HG02840 (cell line): ENCODE data around the gene ARL5C.

Experiments used
- ATAC-seq: cut with Tn5 transposase; IDR thresholded peaks from one replicate; pipeline ENCODE4 v1.9.1; 2021; ENCODE audit warnings: mild to moderate bottlenecking, moderate library complexity, moderate number of reproducible peaks; ENCODE audit not compliant: unreplicated experiment, low FRiP score

ARL5C gene, protein sequence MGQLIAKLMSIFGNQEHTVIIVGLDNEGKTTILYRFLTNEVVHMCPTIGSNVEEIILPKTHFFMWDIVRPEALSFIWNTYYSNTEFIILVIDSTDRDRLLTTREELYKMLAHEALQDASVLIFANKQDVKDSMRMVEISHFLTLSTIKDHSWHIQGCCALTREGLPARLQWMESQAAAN

GRCh38 chr17:39165841-39166349 is at the start of gene ARL5C:
TSS of gene ARL5C (minus strand) at chr17:39166161. CDS start at chr17:39165760, 401 bp downstream.
- no peak for ATAC-seq

GRCh38 chr17:39213852-39214251 is 47.9 kb upstream of the ARL5C start:
- ATAC-seq: no peak

GRCh38 chr17:39212841-39213480 is 47.0 kb upstream of the ARL5C start:
- no peak for ATAC-seq

DNA sequence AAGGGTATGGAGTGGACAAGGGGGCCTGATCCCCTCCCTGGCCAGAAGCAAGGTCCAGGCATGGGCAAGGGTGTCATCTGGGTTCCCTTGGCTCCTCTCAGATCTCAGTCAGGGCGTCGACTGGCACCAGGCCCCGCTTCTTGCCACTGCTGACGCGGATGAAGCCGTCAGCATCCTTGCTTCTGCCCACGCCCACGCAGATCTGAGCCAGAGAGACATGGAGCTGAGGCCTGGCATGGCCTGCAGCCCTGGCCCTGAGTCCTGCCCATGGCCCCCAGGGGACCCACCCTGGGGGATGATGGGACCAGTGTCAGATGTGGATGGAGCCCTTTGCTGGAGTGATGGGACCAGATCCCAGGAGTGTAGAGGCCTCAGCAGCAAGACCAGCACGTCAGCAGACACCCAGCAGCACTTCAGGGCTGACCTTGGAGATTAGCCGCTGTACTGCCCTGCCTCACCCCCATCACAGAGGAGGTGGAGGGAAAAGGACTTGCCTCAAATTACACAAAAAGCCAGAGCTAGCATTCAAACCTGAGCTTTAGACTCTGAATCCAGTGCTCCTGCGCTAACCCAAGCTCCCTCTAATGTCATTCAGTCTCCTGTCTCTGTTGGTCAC is 46.3 kb upstream of the ARL5C start:
- no peak for ATAC-seq

GRCh38 chr17:39210093-39210434 is 44.1 kb upstream of the ARL5C start:
- no peak for ATAC-seq

DNA sequence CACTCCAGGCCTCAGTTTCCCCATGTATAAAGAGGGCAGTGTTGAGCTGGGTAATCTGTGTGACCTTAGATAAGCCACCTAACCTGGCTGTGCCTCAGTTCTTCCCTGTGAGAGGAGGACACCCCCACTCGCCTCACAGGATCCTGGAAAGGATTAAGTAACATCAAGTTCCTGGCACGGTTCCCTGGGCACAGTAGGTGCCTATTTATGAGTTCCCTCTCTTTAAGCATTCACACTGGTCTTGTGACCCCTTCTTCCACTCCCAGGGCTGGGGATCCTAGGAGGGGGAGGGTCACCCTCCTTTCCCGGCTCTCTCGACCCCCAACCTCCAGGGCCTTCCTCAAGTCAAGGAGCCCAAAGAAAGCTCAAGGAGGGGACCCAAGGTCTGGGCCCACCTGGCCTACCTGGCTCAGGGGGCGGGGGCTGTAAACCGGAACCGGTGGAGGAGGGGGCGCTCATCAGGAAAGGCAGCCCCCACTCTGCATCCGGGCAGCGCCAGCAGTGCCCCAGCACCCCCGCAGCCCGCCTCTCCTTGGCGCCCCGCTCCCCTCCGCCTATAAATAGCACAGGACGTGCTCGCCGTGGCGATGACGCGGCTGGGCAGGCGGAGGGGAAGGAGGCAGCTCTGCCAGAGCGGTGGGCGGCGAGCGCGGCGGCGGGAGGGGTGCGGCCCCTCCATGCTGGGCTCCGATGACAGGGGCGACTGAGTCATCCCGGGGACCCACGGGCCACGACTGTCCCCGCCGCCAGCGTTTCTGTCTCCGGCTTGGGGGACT is 43.5 kb upstream of the ARL5C start:
- ATAC-seq: no peak

GRCh38 chr17:39208893-39209292 is 42.9 kb upstream of the ARL5C start:
- no peak for ATAC-seq

DNA sequence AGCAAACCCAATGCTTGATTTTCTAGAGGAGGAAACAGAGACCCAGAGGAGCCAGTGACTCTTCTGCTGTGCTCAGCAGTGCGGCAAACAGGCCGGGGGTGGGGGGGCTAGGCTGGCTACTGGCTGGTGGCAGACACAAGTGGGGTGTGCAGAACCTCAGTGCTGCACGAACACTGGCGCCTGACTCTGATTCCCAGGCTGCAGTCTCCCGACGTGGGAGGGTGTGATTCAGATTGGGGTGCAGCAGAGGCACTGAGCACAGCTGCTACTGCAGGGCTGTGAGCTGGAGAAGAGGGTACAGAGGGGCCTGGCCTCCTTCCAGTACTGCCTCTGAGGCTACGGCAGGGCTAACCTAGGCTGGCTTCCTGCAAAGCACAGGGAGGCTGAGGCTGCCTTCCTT is 42.2 kb upstream of the ARL5C start:
- no peak for ATAC-seq

GRCh38 chr17:39205112-39205526 is 39.2 kb upstream of the ARL5C start:
- no peak for ATAC-seq

DNA sequence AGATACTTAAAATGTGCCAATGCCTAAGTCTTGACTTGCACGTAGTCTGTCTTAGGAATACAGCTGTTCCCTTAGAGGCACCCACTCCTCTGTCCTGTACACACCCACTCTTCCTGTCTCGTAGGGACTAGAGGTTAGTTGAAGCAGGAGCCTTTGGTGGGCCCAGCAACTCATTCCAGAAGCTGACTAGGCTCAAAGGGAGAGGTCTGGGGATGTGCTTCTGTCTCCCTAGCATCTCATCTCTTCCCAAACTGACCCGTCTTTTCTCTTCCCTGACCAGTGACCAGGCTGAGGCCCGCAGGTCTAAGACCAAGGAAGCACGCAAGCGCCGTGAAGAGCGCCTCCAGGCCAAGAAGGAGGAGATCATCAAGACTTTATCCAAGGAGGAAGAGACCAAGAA is 38.3 kb upstream of the ARL5C start:
- ATAC-seq: no peak

- no peak for ATAC-seq
These were observed 35.1 kb upstream of the ARL5C start for GRCh38 chr17:39200957-39201510.

DNA sequence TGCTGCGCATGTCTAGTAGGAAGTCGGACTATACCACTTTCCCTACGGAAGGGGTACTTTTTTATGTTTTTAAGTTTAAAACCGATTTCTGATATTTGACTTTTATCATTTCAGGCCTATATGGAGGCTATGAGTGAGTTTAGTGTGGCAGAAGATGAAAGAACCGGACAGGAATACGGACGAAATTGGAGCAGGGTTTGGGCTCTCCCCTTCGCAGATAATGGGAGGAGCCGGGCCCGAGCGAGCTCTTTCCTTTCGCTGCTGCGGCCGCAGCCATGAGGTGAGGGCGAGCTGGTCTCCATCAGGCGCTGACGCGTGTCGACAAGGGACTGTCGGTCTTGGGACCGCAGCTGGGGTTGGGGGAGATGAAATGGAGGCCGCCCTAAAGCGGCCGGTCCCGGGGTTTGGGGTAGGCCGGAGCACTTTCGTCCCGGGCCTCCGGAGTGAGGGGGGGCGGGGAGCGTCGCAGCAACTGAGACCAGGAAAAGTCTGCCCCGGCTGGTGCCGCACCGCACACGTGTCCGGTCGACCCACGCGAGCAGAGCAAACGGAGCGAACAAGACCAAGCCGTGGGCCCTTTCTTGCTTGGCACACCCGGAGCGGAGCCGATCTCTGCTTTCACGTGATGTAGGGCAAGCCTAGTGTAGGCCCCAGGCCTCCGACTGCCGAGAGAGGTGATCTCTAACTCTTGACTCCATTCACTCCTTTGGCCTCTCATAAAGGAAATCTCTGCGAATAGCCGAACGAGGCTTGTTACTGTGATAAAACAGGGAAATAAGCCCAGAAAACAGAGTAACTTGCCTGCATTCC is 34.3 kb upstream of the ARL5C start, which contains the start of gene RPL19:
RPL19 (plus strand) TSS at position 214 of the 810 bp plus-strand sequence; CDS start at position 276, 62 bp downstream.
- peak; percentile 69 for ATAC-seq

GRCh38 chr17:39199820-39200069 is 33.8 kb upstream of the ARL5C start:
- peak; percentile 73 for ATAC-seq

DNA sequence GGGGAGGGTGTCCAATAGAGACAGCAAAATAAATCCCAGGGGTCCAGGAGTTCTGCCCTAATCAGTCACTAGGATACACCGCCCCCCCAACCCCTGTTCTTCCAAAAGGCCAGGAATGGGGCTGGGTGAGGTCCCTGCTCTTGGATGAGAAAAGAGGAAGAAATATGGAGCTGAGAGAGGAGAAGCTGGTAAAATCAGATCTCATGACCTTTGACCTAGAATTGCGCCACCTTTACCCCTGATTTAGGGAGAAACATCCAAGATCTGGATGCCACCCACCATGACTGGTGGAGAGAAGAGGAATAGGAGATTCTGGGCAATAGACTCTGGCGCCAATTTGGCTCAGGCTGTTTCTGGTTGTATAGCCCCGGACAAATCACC is 32.2 kb upstream of the ARL5C start:
- ATAC-seq: no peak

DNA sequence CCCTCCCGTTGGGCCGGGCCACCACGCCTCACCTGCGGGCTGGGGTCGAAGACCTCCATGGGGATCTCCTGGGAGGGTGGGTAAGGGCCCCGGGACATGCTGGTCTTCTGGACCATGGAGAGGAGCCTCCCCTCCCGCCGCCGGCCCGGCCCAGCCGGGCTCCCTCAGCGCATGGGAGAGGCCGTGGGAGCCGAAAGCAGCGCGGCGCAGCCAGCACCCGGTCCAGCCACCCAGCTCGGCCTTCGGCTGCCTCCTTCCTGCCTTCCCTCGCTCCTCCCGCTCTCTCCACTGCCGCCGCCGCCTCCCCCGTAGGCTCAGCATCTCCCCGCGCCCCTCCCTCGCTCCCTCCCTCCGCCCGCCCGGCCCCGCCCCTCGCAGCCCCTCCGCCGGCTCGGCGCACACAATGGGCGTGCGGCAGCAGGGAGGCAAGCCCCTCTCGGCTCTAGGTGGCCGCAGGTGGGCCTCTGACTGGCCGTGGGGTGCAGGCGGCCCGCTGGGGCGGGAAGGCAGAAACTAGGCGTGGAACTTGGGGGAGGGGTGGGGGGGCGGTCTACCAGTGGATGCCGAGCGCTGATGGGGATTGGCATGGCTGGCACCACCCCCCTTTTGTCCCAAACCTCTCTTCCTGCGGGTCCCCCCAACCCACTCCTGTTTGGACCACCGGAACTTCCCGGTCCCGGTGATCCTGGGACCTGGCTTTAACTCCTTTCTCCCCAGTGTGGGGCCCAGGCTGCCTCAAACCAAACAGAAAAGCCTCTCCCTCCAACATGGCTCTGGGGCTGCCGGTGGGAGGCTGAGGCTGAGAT is 31.6 kb upstream of the ARL5C start, which contains the start of gene CACNB1:
CACNB1 (minus strand) TSS at position 290 of the 806 bp plus-strand sequence; CDS start at position 116, 174 bp downstream.
- no peak for ATAC-seq

GRCh38 chr17:39196808-39197291 is 30.9 kb upstream of the ARL5C start:
- no peak for ATAC-seq

DNA sequence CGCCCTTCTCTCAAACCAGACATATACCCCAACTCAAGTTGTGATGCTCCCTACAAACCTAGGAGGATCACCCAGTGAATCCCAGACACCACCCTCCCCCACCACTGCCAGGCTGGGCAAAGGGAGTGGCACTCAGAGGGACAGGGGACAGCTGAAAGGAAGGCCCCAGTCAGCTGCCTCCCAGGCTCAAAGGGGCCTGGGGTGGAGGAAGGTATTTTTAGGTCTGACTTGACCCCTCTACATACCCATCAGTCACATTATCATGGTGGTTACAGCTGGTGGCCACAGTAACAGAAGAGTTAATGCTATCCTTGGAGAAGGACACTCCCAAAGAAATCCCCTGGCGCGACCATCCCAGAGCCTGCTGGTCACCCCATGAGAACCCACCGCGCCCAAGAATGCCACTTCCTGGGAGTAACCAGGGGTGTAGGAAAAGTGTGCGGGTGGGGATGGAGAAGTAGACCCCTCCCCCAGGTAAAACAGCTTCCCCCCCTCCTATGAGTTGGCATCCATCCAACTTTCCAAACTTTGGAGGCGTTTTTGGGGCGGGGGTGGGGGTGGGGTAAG is 30.4 kb upstream of the ARL5C start:
- ATAC-seq: no peak

GRCh38 chr17:39195568-39196160 is 29.7 kb upstream of the ARL5C start:
- no peak for ATAC-seq
